SK-MEL-5 (cell line): ENCODE data around the gene DLD. TPM values are rescaled to one million over a fixed set of nuclear protein-coding genes. Genes with fewer than 3 reads are reported as not detected.
"Not testable (repeated sequence)": the region's sequence is repeated elsewhere in the genome, so short reads cannot be mapped to it uniquely, and the experiment has no call there.

Experiments used
- DNase-seq: peaks from one replicate; pipeline ENCODE4 v3.0.0-alpha.2; 2016; ENCODE audit warnings: low read depth, low spot score
- in situ Hi-C: cut with HindIII; loops from 2 replicates; pipeline ENCODE4 v1.10.0; 2016; ENCODE audit warnings: low sequenced_read_pairs, high pct_unique_total_duplicates, low pct_unique_long_range_greater_than_20kb
- total RNA-seq: library from RNA; depleted of rRNA; stranded (reverse); fragments of >200 nt; shearing (Covaris generic); gene quantifications from 2 replicates; pipeline ENCODE4 v1.2.3, GENCODE V29; 2014

Gene DLD
- total RNA-seq, 1 experiment from 2014 or later = 137 TPM

DNA sequence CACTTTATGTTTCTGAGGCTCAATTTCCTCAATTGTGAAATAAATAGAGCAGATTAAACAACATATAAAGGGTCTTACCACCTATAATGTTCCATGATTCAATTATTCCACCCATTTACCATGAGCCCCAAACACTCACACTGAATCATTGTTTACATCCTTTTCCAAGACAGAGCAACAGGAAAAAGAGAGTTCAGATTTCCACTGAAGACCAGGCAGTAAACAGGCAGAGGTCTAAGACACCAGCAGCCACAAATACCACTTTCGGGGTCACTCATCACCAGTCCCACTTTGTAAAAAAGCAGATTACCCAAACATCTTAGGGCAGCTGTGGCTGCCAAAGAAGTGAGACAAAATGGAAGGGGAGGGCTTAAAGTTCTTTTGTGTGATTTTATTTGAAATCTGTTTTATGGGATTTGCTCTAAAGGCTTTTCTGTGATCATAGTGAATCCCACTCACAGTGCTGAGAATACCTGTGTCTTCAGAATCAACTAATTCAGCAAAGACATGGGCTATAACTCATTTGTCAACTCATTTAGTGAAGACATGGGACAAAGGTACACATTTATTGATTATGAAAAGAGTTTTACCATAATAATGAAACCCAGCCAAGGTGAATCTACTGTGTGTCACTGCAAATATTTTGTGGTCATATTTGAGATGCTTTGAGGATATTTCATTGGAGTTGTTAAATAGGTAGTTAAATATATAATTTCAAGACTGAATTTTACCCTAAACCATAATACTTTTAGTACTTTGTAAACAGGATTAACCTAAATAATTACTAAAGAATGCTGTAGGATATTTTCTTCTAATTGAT is 24.8 kb upstream of the DLD start:
- no peak for DNase-seq
- in situ Hi-C loops = no loop called here

DNA sequence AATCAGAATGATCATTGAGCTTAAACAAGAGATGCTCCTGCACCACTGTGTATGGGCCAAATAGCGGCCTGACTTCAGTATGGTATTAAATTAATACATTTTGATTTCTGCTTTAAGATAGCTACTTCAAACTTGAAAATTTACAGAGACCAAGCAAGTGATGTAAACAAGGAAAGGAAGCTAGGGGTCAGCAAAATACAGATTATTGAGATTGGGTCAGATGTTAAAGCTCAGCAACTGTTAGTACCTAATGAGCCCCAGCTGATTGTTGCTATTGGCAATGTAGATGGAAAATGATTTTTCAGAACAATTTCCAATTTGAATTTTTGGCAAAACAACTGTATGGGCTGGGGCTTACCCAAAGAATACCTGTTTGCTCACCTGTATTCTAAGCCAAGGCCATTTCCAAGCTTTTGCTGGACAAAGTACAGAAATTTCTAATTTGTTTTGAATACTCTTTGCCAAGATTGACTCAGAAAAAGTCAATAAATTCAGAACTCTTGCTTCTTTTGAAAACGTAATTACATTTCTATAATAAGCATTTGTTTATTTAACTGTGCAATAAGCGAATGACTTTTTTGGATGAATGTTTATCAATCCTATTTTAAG is 23.0 kb upstream of the DLD start:
- no peak for DNase-seq
- in situ Hi-C loops = no loop called here

DNA sequence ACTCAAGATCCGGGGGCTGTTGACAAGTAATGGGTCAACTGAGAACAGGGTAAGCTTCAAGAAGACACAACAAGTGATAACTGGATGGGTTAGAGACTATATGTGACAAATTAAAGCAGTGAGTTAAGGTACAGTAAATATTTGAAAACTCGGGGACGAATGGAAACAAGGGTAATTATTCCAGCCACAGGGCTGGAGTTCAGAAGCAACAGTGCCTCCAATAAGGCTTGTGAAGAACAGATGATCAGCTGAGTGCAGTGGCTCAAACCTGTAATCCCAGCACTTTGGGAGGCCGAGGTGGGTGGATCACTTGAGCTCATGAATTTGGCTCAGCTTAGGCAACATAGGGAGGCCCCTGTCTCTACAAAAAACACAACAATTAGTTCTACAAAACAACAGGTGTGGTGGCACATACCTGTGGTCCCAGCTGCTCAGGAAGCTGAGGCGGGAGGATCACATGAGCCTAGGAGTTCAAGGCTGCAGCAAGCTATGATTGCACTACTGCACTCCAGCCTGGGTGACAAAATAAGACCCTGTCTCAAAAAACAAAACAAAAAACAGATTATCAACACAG is 20.5 kb upstream of the DLD start:
- in situ Hi-C loops = loop anchor here (10.0 kb wide), 1 partner anchor 406 kb away; no protein-coding TSS in a partner anchor
- peak; percentile 11 for DNase-seq

DNA sequence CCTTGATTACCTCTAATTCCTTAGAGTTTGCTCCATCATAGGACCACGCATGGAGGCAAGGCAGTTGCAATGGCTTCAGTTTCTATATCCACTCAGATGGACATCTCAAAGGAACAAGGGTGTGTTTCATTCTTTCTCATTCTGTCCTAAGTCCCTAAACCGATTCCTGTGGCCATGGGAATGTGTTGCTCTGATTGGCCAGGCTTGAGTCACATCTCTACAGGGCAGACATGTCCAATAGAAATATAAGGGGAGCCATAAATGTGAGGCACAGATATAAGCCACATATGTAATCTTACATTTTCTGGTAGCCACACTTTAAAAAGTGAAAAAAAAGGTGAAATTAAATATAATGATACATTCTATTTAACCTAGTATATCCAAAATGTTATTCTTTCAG is 16.9 kb upstream of the DLD start:
- in situ Hi-C loops = loop anchor here (10.0 kb wide), 1 partner anchor 409 kb away; no protein-coding TSS in a partner anchor

DNA sequence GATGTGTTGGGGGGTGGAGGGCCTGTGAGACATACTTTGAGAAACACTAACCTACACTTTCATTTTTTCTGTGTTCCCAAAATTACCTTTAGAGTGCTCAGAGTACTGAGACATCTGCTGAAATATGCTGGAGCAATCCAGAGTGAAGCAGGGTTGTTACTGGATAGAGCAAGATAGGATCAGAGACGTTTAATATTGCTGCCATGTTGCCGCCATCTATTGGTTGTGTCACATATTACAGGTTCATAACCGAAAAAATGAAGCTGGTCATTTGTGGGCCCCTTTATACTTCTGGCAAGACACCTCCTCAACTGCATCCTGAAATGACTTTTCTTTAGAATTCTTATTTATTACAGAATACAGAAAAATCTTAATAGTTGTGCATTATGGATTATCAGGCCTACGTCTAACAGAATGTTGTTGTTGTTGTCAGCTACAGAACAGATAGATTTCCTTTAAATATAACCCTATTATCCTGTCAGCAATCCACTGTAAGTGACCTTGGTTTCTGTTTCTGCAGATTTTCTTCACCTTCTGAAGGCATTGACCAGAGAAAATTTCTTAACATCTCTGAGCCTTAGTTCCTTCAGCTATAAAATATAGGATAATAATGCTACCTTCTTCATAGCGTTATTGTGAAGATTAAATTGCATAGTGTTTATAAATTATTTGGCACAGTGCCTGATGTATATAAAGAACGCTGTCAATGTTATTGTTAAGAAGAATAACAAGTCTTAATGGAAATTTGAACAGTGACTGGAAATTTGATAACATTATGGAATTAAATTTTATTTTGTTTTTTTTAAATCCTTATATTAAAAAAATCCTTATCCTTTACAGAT is 16.2 kb upstream of the DLD start:
- in situ Hi-C loops = loop anchor here (10.0 kb wide), 1 partner anchor 410 kb away; no protein-coding TSS in a partner anchor
- DNase-seq = peak; percentile 90

More for the DNA sequence above, 16.9 kb upstream of the DLD start:
- peak; percentile 18 for DNase-seq

DNA sequence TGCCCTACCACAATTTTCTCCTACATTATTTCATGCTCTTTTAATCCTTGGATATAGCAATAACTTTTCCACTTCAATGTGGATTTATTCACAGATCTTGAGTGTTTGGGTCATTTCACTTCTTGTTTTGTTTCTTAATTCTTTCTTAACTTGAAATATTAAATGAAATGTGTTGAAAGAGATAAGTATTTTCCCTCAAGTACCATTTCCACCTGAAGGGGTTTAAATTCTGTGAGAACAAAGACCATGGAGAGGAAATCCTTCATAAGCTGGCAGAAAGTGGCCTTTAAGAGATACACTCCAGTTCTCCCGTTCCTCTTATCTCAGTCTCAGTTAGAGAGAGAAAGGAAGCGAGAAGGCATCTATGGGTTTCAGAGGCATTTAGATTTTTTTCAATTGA is 14.1 kb upstream of the DLD start:
- DNase-seq = no peak
- in situ Hi-C loops = loop anchor here (10.0 kb wide), 1 partner anchor 412 kb away; no protein-coding TSS in a partner anchor

DNA sequence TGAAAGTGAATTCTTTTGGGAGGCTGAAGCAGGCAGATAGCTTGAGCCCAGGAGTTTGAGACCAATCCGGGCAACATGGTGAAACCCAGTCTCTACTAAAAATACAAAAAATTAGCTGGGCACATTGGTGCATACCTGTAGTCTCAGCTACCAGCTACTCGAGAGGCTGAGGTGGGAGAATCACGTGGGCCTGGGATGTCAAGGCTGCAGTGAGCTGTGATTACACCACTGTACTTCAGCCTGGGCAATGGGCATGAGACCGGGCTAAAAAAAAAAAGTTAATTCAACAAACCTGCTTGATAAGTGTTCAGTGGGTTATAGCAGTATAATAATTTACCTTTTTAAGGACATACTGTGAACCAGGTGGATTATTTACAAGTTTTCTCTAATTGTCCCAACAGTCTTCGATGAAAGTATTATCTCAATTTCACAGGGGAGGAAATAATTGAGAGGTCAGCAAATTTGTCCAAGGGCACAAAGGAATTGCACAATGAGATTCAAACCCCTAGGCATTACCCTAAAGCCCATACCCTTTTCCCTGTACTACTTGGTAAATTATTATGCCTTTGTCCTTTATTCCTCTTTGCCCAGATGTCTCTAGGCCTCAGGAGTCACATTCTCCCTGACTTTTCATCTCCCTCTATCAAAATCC is 13.1 kb upstream of the DLD start:
- in situ Hi-C loops = loop anchor here (10.0 kb wide), 1 partner anchor 413 kb away; no protein-coding TSS in a partner anchor
- no peak for DNase-seq

DNA sequence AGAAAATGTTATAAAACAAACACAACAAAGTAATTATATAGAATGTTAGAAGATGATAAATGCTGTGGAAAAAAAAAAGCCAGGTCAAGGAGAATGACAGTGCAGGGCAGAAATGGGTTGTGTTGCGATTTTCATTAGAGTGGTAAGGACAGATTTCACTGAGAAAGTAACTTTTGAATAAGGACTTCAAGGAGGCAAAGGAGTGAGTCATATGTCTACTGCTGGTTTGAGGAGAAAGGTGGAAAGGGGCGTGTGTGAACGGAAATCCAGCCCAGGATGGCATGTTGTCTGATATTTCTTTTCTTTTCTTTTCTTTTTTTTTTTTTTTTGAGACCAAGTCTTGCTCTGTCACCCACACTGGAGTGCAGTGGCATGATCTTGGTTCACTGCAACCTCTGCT is 12.3 kb upstream of the DLD start:
- in situ Hi-C loops = loop anchor here (10.0 kb wide), 1 partner anchor 414 kb away; no protein-coding TSS in a partner anchor
- DNase-seq = no peak

DNA sequence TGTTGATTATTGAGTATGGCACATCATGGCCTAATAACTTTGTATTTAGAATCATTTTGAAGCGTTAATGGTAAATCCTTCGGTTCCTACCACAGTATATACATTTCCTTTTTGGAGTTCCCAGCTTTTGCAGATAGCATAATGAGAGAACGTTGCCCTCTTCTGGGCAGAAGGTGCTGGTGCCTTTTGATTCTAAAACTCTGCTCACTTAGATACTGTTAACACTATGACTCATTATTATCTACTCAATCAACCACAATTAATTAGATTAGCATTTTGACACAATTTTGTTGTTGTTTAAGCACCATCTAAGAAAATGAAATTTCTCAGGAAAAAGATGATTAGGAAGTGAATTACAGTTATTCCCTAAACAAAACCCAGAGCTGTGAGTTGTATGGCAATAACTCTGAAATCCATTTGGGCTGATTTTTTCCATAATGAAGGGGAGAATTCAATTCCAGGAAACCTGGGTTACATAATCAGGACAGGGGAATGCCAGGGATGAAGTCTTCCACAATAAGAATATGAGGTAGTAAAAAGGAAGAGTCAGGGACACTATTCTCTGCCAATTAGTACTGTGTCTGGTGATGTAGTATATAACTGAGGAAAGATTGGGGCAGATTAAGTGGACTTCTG is 11.5 kb upstream of the DLD start:
- in situ Hi-C loops = loop anchor here (10.0 kb wide), 1 partner anchor 415 kb away; no protein-coding TSS in a partner anchor
- peak; percentile 81 for DNase-seq

DNA sequence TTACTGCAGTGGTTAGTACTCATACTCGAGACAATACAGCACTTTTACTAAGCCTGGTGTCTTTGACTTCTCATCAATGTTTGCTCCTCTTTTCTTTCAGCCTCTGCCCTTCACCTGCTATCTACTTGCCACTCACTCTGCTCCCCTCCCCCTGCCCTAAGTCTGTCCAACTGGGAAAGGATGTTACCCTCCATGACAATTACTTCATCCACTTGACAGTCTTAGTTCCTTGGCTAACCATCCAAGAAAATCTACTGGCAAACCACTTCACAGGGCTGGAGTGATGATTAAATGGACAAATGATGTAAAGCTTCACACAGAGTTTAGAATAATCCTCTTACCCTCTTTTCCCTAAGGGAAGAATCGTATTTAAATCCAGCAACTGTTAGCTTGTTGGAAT is 8.2 kb upstream of the DLD start:
- no peak for DNase-seq
- in situ Hi-C loops = no loop called here

DNA sequence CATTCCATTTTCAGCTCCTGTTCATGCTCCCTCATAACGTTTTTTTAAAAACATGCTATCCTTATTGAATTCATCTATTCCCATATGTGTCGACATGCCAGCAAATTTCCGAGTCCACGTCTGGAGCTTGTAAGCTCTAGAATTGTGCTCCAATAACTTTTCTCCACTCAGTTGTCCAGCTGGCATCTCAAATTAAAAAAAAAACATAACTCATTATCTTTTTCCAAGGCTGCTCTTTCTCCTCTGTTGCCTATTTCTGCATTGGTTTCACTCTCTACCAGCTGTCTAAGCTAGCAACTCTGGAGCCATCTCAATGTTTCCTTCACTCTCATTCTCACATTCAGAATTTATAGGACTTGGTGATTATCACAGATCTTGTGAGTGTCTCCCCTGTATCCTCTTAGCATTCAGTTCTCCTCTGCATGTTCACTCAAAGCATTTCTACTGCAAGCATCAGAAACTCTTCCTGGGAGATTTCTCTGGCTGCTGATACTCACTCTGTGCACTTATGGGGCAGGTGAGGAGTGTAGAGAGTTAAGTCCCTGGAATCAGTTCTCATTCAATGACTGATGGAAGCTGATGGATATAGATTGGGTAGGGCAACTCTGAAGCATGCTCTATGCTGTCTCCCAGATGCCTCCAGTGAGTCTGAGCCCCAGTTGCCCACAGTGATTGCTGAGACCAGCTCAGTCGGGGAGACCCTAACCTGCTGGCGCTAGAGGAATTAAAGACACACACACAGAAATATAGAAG is 6.7 kb upstream of the DLD start:
- in situ Hi-C loops = no loop called here
- no peak for DNase-seq

DNA sequence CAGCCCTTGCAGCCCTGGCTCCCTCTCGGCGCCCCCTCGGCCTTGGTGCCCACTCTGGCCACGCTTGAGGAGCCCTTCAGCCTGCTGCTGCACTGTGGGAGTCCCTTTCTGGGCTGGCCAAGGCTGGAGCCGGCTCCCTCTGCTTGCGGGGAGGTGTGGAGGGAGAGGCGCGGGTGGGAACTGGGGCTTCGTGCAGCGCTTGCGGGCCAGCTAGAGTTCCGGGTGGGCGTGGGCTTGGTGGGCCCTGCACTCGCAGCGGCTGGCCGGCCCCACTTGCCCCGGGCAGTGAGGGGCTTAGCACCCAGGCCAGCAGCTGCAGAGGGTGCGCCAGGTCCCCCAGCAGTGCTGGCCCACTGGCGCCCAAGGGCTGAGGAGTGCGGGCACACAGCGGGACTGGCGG is 3.2 kb upstream of the DLD start:
- DNase-seq, in situ Hi-C loops: not testable (repeated sequence)

DNA sequence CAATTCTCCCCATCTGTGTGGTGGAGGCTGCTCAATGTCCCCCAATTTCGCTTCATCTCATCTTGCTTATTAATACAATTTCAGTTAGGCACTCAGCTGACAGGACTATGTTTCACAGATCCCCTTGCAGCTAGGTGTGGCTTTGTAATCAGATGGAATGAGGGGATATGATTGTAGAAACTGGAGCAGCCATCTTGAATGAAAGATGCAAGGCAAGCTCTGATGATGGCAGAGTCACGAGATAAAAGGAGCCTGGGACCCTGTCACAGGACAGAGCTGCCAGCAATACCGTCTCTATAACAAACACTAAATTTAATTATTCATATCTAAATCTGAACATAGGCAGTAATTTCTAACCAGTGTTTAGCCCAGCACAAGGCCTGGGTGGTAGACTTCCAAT is 991 bp upstream of the DLD start:
- in situ Hi-C loops = no loop called here
- no peak for DNase-seq

DNA sequence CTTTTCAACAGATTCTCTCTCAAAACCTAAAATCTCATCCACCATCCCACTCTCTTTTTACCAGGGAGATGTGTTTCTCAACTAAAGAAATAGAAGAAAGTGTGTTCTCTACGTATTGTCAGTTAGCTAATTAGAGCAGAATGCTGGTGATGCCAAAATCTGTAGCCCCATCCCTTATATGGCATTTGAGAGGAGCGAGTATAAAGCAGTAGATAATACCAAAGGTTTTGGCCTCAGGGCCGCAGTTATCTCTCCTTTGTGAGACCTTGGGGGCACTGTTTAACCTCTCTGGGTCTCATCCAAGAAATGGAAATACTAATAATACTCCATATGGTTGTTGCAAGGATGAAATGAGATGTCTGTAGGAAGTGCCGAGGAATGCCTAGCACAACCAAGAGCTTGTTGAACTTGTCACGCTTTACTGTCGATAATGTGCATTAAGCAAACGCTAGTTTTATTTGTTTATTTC is 456 bp upstream of the DLD start:
- in situ Hi-C loops = no loop called here
- DNase-seq = no peak

DNA sequence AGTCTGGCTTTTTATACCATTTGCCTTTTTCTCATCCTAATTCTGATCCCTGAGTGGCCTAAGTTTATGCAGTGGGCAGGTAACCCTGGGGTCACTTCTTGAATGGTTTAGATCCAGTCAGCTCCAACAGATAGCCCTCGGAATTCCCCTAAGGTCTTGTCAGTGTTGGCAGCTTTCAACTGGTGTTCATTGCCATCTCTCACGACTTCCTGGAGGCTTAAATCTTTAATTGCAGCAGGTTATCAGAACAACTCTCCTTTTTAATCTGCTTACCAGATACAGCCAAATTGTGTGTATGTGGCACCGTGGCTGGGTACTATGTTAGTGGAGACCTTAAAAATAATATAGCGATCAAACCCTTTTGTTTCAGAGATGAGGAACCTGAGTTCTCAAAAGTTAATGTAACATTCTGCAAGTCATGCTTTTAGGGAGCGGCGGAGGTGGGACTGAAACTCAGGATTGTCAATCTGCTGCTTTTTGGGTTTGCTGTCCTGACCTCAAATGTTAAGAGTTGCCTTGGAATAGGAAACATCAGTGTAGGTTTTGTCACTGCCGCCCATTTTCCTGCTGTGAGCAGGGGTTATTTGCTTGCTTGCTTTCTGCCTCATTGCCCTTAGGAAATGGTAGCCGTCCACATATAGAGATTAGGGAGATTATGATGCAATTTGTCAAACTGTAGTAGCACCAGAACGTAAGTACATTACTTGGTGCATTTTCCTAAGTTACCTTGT is 818 bp downstream of the DLD start:
- no peak for DNase-seq
- in situ Hi-C loops = no loop called here
